Spleen (tissue), 11 donors: ENCODE measurements around the gene GALNT18. TPM values are rescaled to one million over a fixed set of nuclear protein-coding genes. Genes with fewer than 3 reads are reported as not detected.

Source experiments
- DNase-seq: peaks from one replicate; pipeline ENCODE4 v3.0.0-alpha.2; 2020
- H3K27ac ChIP-seq, 8 donors: fragments of 200-600 bp; sonication (generic) in 7 of 8; 1 replicate in 4 of 8; 2 replicates in 4 of 8; pipeline versions ENCODE4 v1.5.0 to v1.8.0; 2016 to 2021; ENCODE audit warnings: inconsistent platforms in 4 of 8, mild to moderate bottlenecking in 4 of 8, moderate library complexity in 1 of 8
- H3K27me3 ChIP-seq, 7 donors: fragments of 200-600 bp; sonication (generic) in 6 of 7; replicated peaks in 1 of 7; 1 replicate in 4 of 7; 2 replicates in 3 of 7; pipeline versions ENCODE4 v1.5.0 to v1.8.0; 2016 to 2021; ENCODE audit warnings: inconsistent platforms in 3 of 7, mild to moderate bottlenecking in 1 of 7
- H3K36me3 ChIP-seq, 6 donors: fragments of 200-600 bp; sonication (generic) in 5 of 6; 1 replicate in 4 of 6; 2 replicates in 2 of 6; pipeline versions ENCODE4 v1.5.0 to v1.8.0; 2016 to 2021; ENCODE audit warnings: inconsistent platforms in 2 of 6
- H3K4me1 ChIP-seq, 6 donors: fragments of 200-600 bp; sonication (generic) in 5 of 6; 1 replicate in 3 of 6; 2 replicates in 3 of 6; pipeline versions ENCODE4 v1.5.0 to v1.8.0; 2016 to 2021; ENCODE audit warnings: inconsistent platforms in 3 of 6
- H3K4me3 ChIP-seq, 8 donors: fragments of 200-600 bp; sonication (generic) in 7 of 8; 1 replicate in 4 of 8; 2 replicates in 4 of 8; pipeline versions ENCODE4 v1.5.0 to v1.8.0; 2016 to 2021; ENCODE audit warnings: inconsistent platforms in 4 of 8, mild to moderate bottlenecking in 4 of 8, moderate library complexity in 2 of 8
- H3K9me3 ChIP-seq, 8 donors: fragments of 200-600 bp; sonication (generic) in 7 of 8; 1 replicate in 4 of 8; 2 replicates in 4 of 8; pipeline versions ENCODE4 v1.5.0 to v1.8.0; 2016 to 2021; ENCODE audit warnings: inconsistent platforms in 4 of 8
- CTCF ChIP-seq, 11 experiments: fragments of 200-600 bp in 7 of 11; fragments of 450-650 bp in 4 of 11; sonication (generic) in 4 of 11; IDR thresholded peaks in 8 of 11; conservative IDR thresholded peaks in 3 of 11; 1 replicate in 7 of 11; 2 replicates in 4 of 11; pipeline versions ENCODE4 v1.4.0 to v1.8.0; 2016 to 2021; ENCODE audit warnings: antibody characterized with exemption in 11 of 11, inconsistent platforms in 4 of 11, mild to moderate bottlenecking in 1 of 11
- POLR2A ChIP-seq, 3 donors: fragments of 450-650 bp; IDR thresholded peaks; one replicate each; pipeline ENCODE4 v1.5.1; 2017; ENCODE audit warnings: antibody characterized with exemption in 3 of 3, mild to moderate bottlenecking in 1 of 3
- POLR2AphosphoS5 ChIP-seq, 3 donors: sonication (generic); formaldehyde crosslinking; IDR thresholded peaks; one replicate each; pipeline ENCODE4 v1.5.1; 2017; ENCODE audit warnings: antibody characterized with exemption in 3 of 3
- WGBS, 5 donors: extraction: QIAGEN DNeasy Blood & Tissue Kit in 3 of 5; methylation state at CpG; one replicate each; pipeline versions ENCODE4 v1.1.5 to v1.1.7; 2013 to 2018; 5-methylcytosine and 5-hydroxymethylcytosine counted together
- intact Hi-C: fragments of 100-400 bp; cut with DNase I; formaldehyde crosslinking; loops from one replicate; pipeline ENCODE4 v1.15.0; 2023; ENCODE audit warnings: low total_unique reads
- polyA plus RNA-seq, 3 donors: library from polyadenylated mRNA; stranded (reverse); fragments of 200-250 nt; gene quantifications; one replicate each; pipeline ENCODE4 v1.2.1, GENCODE V29; 2013
- total RNA-seq, 7 donors: library from RNA; depleted of rRNA in 3 of 7; stranded (reverse); fragments of >200 nt in 3 of 7; fragmentation: NEBNext Ultra II Directional in 4 of 7; extraction: Animal tissue kit (Norgen Biotek cat#: 25700) in 4 of 7; gene quantifications; one replicate each; pipeline versions ENCODE4 v1.1.0 to v1.2.1, GENCODE V29; 2016 to 2021
- donor health status: healthy with polysubstance abuse.
- donor health status: DM: no; HTN: no; CAD: no; lungs with moderate emphysema.
- donor health status: DM: no; HTN: no; CAD: no.
- donor health status: Bipolar disorder and iron deficiency.
- donor health status: healthy.
- donor health status: DM: no; HTN: no; CAD: no.
- donor health status: DM: yes; HTN: yes; CAD: no.

The GALNT18 gene
- total and polyA plus RNA-seq, 10 donors: 0.87 to 6.9 (median 3.9) TPM

- WGBS, 5 donors: 81 to 89% (median 85%) methylated on average over 2 of the region's 2 CpGs
- intact Hi-C loops: no loop called here
- Histone ChIP-seq H3K27me3 (peaks cover 0 to 4% (median 0%) of the 10 kb centered on the region in 7 donors), H3K36me3 (no peaks in the 10 kb centered on the region), H3K4me1 (peaks cover 0 to 12% (median 0%) of the 10 kb centered on the region in 6 donors), H3K27ac (no peak overlapping the region), H3K4me3 (no peak overlapping the region), H3K9me3 (no peaks in the 10 kb centered on the region)
- DNase-seq: no peak
- TF ChIP-seq CTCF (IDR thresholded peaks at IDR 0.05 in 8 of 11, conservative IDR thresholded peaks at IDR 0.05 in 3 of 11) (no peak), POLR2A (IDR thresholded peaks at IDR 0.05) (no peak), POLR2AphosphoS5 (IDR thresholded peaks at IDR 0.05) (no peak)
Observed at GRCh38 chr11:11607772-11608171, 14.0 kb downstream of the GALNT18 start.

GRCh38 chr11:11605821-11606450 is 15.9 kb downstream of the GALNT18 start:
- Histone ChIP-seq H3K9me3 (peaks cover 0 to 6% (median 0%) of the 10 kb centered on the region in 8 donors), H3K27ac (no peak overlapping the region), H3K4me3 (no peak overlapping the region), H3K4me1 (peaks cover 0 to 3% (median 0%) of the 10 kb centered on the region in 6 donors), H3K27me3 (peaks cover 0 to 3% (median 0%) of the 10 kb centered on the region in 7 donors), H3K36me3 (no peaks in the 10 kb centered on the region)
- 77 to 93% (median 90%) methylated on average over 5 of the region's 5 CpGs for WGBS, 5 donors
- no peak for DNase-seq
- intact Hi-C loops: no loop called here
- no peak for TF ChIP-seq POLR2AphosphoS5 (IDR thresholded peaks at IDR 0.05)
- TF ChIP-seq CTCF (IDR thresholded peaks at IDR 0.05 in 8 of 11, conservative IDR thresholded peaks at IDR 0.05 in 3 of 11): no peak
- TF ChIP-seq POLR2A (IDR thresholded peaks at IDR 0.05): no peak

DNA sequence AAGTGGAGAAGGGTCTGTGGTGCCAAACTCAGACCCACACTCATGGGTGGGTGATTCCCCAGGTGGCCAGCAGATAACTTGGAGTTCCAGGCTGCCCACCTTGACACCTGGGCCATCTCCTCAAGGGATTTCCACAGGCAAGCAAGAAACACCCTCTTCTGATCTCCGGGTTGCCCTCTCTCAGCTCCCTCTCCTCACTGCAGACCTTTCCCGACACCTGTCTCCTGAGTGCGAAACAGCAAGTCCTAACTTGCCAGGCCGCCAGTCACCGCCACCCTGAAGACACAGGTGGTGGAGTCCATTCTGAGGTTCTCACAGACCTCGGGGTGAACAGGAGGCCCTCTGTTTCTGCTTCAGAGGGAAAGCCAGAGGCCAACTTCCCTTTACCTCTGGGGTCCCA is 16.6 kb downstream of the GALNT18 start:
- peaks cover 0 to 10% (median 0%) of the 10 kb centered on the region in 8 donors for H3K9me3 ChIP-seq
- no peak overlapping the region for H3K27ac ChIP-seq
- no peaks in the 10 kb centered on the region for H3K27me3 ChIP-seq
- WGBS, 5 donors: 77 to 88% (median 81%) methylated on average over 6 of the region's 6 CpGs
- intact Hi-C loops: no loop called here
- no peak overlapping the region for H3K4me3 ChIP-seq
- no peaks in the 10 kb centered on the region for H3K4me1 ChIP-seq
- TF ChIP-seq POLR2AphosphoS5 (IDR thresholded peaks at IDR 0.05) (no peak), CTCF (IDR thresholded peaks at IDR 0.05 in 8 of 11, conservative IDR thresholded peaks at IDR 0.05 in 3 of 11) (no peak), POLR2A (IDR thresholded peaks at IDR 0.05) (no peak)
- H3K36me3 ChIP-seq: no peaks in the 10 kb centered on the region
- no peak for DNase-seq

GRCh38 chr11:11604370-11604990 is 17.3 kb downstream of the GALNT18 start:
- Histone ChIP-seq H3K9me3 (peaks cover 0 to 10% (median 0%) of the 10 kb centered on the region in 8 donors), H3K27me3 (no peaks in the 10 kb centered on the region), H3K27ac (no peak overlapping the region), H3K4me3 (no peak overlapping the region), H3K4me1 (no peaks in the 10 kb centered on the region), H3K36me3 (no peaks in the 10 kb centered on the region)
- no peak for DNase-seq
- intact Hi-C loops: no loop called here
- TF ChIP-seq CTCF (IDR thresholded peaks at IDR 0.05 in 8 of 11, conservative IDR thresholded peaks at IDR 0.05 in 3 of 11): no peak
- no peak for TF ChIP-seq POLR2A (IDR thresholded peaks at IDR 0.05)
- TF ChIP-seq POLR2AphosphoS5 (IDR thresholded peaks at IDR 0.05): no peak
- WGBS, 5 donors: 83 to 96% (median 92%) methylated on average over 7 of the region's 7 CpGs
